ENCODE data around the gene DDX59.
A peak's percentile ranks its signal among the peaks of the same experiment; 100 is the strongest.

Gene DDX59

DNA sequence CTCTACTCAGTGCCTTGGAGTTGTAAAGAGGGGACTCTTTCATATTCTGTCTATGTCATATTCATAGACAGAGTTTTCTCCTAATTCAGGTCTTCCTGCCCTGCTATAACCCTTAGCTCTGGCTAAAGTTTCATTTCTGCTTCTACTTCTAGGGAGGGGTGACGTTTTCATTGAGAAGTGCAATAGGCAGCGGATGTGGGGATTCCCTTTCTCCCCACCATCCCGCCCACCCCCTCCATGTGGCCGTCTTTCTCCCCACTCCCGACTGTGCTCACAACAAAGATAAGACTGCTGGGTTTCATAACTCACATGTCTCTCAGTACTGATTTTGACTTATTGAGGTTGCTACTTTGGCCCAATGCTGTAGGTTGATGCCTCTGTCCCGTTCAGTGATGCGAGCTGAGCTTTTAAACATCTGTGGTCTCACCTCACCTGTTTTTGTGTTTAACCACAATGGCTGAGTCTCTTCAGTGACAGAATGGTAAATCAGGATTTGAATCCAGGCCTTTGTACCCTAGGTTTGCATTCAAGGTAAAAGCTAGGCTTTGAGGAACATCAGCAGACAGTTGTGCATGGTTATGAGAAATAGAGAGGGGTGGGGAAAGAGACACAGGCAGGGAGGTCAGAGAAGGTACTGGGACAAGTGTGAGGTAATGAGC is 41.4 kb downstream of the DDX59 start:
- no peak for DNase-seq

DNA sequence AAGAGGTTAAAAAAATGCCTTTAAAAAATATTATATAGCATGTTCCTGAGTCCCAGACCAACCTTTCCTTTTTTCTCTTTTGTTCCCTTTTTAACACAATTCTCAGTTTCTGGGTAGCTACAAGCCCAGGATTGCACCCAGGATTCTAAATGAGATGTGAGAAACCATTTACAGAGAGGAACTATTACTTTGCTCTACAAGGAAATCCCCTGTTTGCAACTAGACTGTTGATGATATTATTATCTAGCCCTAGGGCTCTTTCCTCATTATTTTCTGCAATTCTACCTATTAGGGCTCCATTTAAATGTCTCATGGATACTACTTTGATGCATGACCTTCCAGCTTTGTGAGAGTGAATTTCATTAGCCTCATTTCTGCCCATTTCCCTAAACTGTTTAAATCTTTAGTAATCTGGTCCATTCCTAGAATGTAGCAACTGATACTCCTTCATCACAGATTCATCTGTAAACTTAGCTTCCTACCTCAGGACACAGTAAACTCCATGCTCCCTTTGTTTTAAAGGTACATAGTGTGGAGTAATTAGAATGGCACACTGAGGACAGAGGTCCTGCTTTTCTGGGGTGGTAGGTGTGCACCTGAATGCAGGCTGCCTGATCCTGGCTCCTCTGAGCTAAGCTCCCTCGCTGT is 42.0 kb downstream of the DDX59 start:
- DNase-seq = no peak

GRCh38 chr1:200626853-200627534 is 42.7 kb downstream of the DDX59 start:
- DNase-seq = no peak

DNA sequence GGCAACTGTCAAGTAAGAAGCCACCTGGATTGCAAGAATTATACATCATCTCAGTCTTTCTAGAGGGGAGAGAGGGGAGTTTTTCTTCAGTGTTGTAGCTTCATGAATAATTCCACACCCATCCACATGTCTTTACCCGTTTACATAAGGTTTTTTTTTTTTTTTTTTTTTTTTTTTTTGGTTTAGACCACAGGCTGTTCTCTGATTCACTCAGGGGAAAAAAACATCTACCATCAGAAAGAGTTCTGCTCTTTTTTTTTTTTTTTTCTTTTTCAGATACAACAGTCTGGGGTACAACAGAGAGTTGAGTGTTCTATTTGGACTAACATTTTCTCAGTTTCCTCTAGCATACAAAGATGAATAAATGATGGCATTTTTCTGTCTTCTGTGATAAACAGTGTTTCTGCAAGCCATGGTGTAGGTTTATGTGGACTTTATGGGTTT is 44.3 kb downstream of the DDX59 start:
- DNase-seq = no peak

- no peak for DNase-seq
Observed at GRCh38 chr1:200624679-200625335, 44.9 kb downstream of the DDX59 start.

DNA sequence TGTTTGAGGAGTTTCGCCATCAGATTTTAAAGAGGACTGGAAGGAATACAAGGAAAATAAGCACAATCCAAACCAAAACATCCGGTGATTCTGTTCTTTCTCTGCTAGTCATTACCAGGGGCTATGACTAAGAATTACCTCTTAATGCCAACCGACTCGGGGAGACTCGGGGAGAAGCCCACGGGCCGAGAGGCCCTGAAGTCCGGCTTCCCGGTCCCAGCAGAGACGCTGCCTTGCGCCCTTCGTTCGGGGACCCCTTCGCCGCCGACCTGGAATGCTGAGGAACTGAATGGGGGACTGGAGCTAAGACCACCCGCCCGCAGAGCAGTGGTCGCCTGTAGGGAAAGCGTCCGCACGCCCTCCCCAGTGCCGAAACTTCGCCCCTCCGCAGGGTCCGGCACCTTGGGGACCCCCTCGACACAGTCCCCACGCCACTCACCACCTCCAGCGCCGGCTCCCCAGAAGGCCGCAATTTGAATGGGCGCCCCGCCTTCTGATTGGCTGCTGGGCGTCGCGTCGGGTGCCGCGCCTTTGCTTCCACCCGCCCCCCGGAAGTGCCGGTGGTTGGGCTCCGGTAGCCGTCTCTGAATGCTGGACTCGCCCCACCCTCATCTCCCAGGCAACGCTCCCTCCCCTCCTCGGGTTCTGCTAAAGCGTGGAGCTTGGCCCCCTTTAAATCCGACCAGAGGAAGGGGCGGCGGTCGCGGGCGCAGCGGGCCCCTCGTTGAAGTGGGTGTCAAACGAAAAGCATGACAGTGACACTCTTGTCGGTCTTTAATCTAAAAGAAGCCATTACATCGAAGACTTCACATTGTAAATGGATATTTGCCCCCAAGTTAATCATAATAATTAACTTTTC is 49.2 kb downstream of the DDX59 start, which contains the start of gene KIF14:
TSS of gene KIF14 (minus strand) at position 479 of the 859 bp plus-strand sequence. CDS start 2,028 bp downstream, outside the sequence.
- DNase-seq = peak; percentile 98

DNA sequence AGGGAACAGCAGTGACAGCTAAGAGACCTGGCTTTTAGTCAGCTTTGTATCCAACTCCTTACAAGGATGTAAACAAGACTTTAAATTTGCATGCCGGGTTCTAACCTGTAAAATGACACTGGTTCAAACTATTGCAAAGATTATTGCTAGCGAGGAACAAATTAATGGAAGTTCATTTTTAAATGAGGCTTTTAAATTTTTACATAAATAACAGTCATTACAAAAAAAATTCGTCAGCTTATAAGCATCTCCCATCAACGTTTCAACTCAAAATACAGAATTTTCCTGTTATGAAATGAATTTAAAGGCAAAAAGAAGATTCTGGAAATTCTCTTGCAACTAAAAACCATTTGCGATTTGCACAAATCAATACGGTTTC is 49.8 kb downstream of the DDX59 start:
- DNase-seq = no peak

DNA sequence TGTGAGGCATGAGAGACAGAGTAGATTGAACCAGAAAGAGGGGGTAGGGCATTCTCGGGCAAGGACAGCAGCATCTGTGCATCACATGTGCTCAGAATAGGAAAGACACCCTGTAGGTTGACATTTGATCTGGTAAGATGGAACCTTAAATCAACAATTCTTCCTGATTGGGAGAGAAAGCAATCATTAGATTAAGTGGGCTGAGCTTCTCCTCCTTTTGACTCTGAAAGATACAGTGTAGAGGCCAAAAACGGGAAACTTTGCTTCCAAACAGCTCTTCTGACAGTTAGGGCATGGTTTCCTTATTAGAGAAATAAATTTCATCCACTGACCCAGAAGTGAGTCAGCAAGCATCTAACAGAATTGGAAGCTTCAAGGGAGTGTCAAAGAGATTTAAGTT is 58.9 kb downstream of the DDX59 start:
- no peak for DNase-seq

GRCh38 chr1:200602632-200603031 is 67.1 kb downstream of the DDX59 start:
- DNase-seq = no peak

Data from hematopoietic multipotent progenitor cell treated with erythropoietin and hydrocortisone succinate and interleukin-3 and kit ligand, for 6 days (in vitro differentiated cells).